Transverse colon (tissue), 4 donors: ENCODE data around the gene CYP4A22. TPM values are rescaled to one million over a fixed set of nuclear protein-coding genes. Genes with fewer than 3 reads are reported as not detected.
"Not testable (repeated sequence)": the region's sequence is repeated elsewhere in the genome, so short reads cannot be mapped to it uniquely, and the experiment has no call there.

Experiments used
- DNase-seq: peaks from one replicate; pipeline ENCODE4 v3.0.0-alpha.2; 2019
- H3K27ac ChIP-seq, 4 donors: fragments of 200-600 bp; sonication (generic); 2 replicates each; pipeline ENCODE4 v1.5.1; 2016 to 2018; ENCODE audit warnings: inconsistent platforms in 4 of 4
- H3K27me3 ChIP-seq: fragments of 200-600 bp; sonication (generic); 2 replicates; pipeline ENCODE4 v1.5.1; 2017; ENCODE audit warnings: inconsistent platforms
- H3K36me3 ChIP-seq, 4 donors: fragments of 200-600 bp; sonication (generic); 2 replicates each; pipeline ENCODE4 v1.5.1; 2017 to 2019; ENCODE audit warnings: inconsistent platforms in 4 of 4
- H3K4me1 ChIP-seq, 4 donors: fragments of 200-600 bp; sonication (generic); 2 replicates each; pipeline ENCODE4 v1.5.1; 2017 to 2020; ENCODE audit warnings: inconsistent platforms in 4 of 4
- H3K4me3 ChIP-seq, 4 donors: fragments of 200-600 bp; sonication (generic); 1 replicate in 1 of 4; 2 replicates in 3 of 4; pipeline versions ENCODE4 v1.5.1 to v1.6.1; 2017 to 2019; ENCODE audit warnings: inconsistent platforms in 4 of 4
- H3K9me3 ChIP-seq, 2 donors: fragments of 200-600 bp; sonication (generic); 2 replicates each; pipeline ENCODE4 v1.5.1; 2017 to 2019; ENCODE audit warnings: inconsistent platforms in 2 of 2
- CTCF ChIP-seq, 5 experiments: fragments of 200-600 bp in 3 of 5; fragments of 450-650 bp in 2 of 5; sonication (generic) in 3 of 5; IDR thresholded peaks; 1 replicate in 2 of 5; 2 replicates in 3 of 5; pipeline ENCODE4 v1.5.1; 2016 to 2017; ENCODE audit warnings: antibody characterized with exemption in 5 of 5, inconsistent platforms in 3 of 5, mild to moderate bottlenecking in 2 of 5, moderate library complexity in 1 of 5
- EP300 ChIP-seq: sonication (generic); formaldehyde crosslinking; IDR thresholded peaks from one replicate; pipeline ENCODE4 v1.6.1; 2017; ENCODE audit warnings: antibody characterized with exemption, low read depth
- POLR2A ChIP-seq: fragments of 450-650 bp; IDR thresholded peaks from one replicate; pipeline ENCODE4 v1.6.1; 2016; ENCODE audit warnings: antibody characterized with exemption, mild to moderate bottlenecking, moderate library complexity
- POLR2AphosphoS5 ChIP-seq, 3 donors: sonication (generic); formaldehyde crosslinking; IDR thresholded peaks; one replicate each; pipeline ENCODE4 v1.6.1; 2016; ENCODE audit warnings: antibody characterized with exemption in 3 of 3
- WGBS, 2 donors: methylation state at CpG; one replicate each; pipeline ENCODE4 v1.1.5; 2018; ENCODE audit warnings: low coverage in 1 of 2; 5-methylcytosine and 5-hydroxymethylcytosine counted together
- in situ Hi-C, 4 donors: fragments of 200-750 bp; cut with MboI; loops; one replicate each; pipeline versions ENCODE4 v1.15.0 to v1.15.1; 2017; ENCODE audit warnings: low sequenced_read_pairs in 3 of 4, low pct_ligation_motif_present in 1 of 4, low pct_unique_long_range_greater_than_20kb in 1 of 4
- intact Hi-C: fragments of 100-400 bp; cut with DNase I; formaldehyde crosslinking; loops from one replicate; pipeline ENCODE4 v1.15.1; 2023; ENCODE audit warnings: low total_unique reads
- total RNA-seq, 4 donors: library from RNA; depleted of rRNA; stranded (reverse); fragments of >200 nt; gene quantifications; one replicate each; pipeline ENCODE4 v1.1.0, GENCODE V29; 2016

CYP4A22 gene
- total RNA-seq, 4 donors from 2014 or later, result not detected

- in situ Hi-C loops, result no loop called here
- no peak overlapping the region for H3K27ac ChIP-seq
- WGBS, 2 donors, result 91 to 100% methylated on average over 1 of the region's 1 CpG
These were observed 9.0 kb upstream of the CYP4A22 start for GRCh38 chr1:47128221-47128620.

GRCh38 chr1:47128854-47129253 is 8.4 kb upstream of the CYP4A22 start:
- in situ Hi-C loops, intact Hi-C loops, H3K27ac ChIP-seq, H3K27me3 ChIP-seq, H3K4me3 ChIP-seq, DNase-seq, H3K36me3 ChIP-seq, H3K4me1 ChIP-seq, H3K9me3 ChIP-seq: not testable (repeated sequence)
- 29 to 47% methylated on average over 2 of the region's 2 CpGs for WGBS, 2 donors

More at GRCh38 chr1:47128221-47128620, 9.0 kb upstream of the CYP4A22 start:
- intact Hi-C loops, result no loop called here
- TF ChIP-seq EP300 (no peak), POLR2AphosphoS5 (IDR thresholded peaks at IDR 0.05) (no peak), POLR2A (no peak), CTCF (IDR thresholded peaks at IDR 0.05) (no peak)
- Histone ChIP-seq H3K36me3 (no peaks in the 10 kb centered on the region), H3K27me3 (no peaks in the 10 kb centered on the region), H3K9me3 (no peaks in the 10 kb centered on the region), H3K4me1 (no peaks in the 10 kb centered on the region), H3K4me3 (no peak overlapping the region)
- DNase-seq, result no peak

- in situ Hi-C loops, intact Hi-C loops, H3K27ac ChIP-seq, H3K27me3 ChIP-seq, H3K36me3 ChIP-seq, H3K4me3 ChIP-seq, H3K9me3 ChIP-seq, H3K4me1 ChIP-seq, DNase-seq: not testable (repeated sequence)
- WGBS, 2 donors, result 81 to 85% methylated on average over 6 to 8 of the region's 8 CpGs
These were observed 7.6 kb upstream of the CYP4A22 start for GRCh38 chr1:47129489-47130230.

- H3K27me3 ChIP-seq, in situ Hi-C loops, H3K4me3 ChIP-seq, H3K4me1 ChIP-seq, H3K9me3 ChIP-seq, DNase-seq, H3K36me3 ChIP-seq, H3K27ac ChIP-seq, intact Hi-C loops: not testable (repeated sequence)
- WGBS, 2 donors, result 92 to 94% methylated on average over 3 of the region's 3 CpGs
These were observed 4.6 kb upstream of the CYP4A22 start for GRCh38 chr1:47132665-47133064.

GRCh38 chr1:47137925-47138615 is 829 bp downstream of the CYP4A22 start:
- H3K27me3 ChIP-seq, result no peaks in the 10 kb centered on the region
- no peaks in the 10 kb centered on the region for H3K4me1 ChIP-seq
- no peak for DNase-seq
- in situ Hi-C loops, result loop anchor here in 1 of 4 donors (5.0 kb wide), 1 partner anchor 201 kb away; no protein-coding TSS in a partner anchor
- no peak overlapping the region for H3K4me3 ChIP-seq
- H3K27ac ChIP-seq, result no peak overlapping the region
- H3K36me3 ChIP-seq, result no peaks in the 10 kb centered on the region
- no peaks in the 10 kb centered on the region for H3K9me3 ChIP-seq
- TF ChIP-seq POLR2A (no peak), POLR2AphosphoS5 (IDR thresholded peaks at IDR 0.05) (no peak), CTCF (IDR thresholded peaks at IDR 0.05) (no peak), EP300 (no peak)
- 86 to 100% methylated on average over 2 to 5 of the region's 5 CpGs for WGBS, 2 donors
- intact Hi-C loops, result no loop called here

- H3K27me3 ChIP-seq, H3K9me3 ChIP-seq, H3K27ac ChIP-seq, H3K4me1 ChIP-seq, intact Hi-C loops, H3K4me3 ChIP-seq, DNase-seq, in situ Hi-C loops, H3K36me3 ChIP-seq: not testable (repeated sequence)
- 38 to 75% methylated on average over 1 to 3 of the region's 3 CpGs for WGBS, 2 donors
These were observed 3.1 kb downstream of the CYP4A22 start for GRCh38 chr1:47140358-47140757.
